Measurements from ENCODE around the gene SVOP.
"Not testable (repeated sequence)": the region's sequence is repeated elsewhere in the genome, so short reads cannot be mapped to it uniquely, and the experiment has no call there.

SVOP gene

DNA sequence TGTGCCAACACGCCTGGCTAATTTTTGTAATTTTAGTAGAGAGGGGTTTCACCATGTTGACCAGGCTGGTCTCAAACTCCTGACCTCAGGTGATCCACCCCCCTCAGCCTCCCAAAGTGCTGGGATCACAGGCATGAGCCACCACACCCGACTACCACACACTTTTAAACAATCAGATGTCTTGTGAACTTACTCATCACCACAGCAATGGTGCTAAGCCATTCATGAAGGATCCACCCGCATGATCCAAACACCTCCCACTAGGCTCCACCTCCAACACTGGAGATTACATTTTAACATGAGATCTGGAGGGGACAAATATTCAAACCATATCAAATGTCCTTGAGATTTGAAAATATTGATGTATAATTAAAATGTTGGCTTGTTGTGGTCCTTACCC is 7.8 kb upstream of the SVOP start:
- not testable (repeated sequence) for DNase-seq

DNA sequence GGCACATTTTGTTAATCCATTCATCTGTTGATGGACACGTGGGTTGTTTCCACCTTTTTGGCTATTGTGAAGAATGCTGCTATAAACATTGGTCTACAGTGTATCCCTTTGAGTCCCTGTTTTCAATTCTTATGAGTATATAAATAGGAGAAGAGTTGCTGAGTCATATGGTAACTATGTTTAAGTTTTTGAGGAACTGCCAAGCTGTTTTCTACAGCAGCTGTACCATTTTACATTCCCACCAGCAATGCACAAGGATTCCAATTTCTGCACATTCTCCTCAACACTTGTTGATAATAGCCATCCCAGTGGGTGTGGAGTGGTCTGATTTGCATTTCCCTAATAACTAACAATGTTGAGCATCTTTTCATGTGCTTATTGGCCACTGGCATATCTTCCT is 6.9 kb upstream of the SVOP start:
- DNase-seq: no peak

DNA sequence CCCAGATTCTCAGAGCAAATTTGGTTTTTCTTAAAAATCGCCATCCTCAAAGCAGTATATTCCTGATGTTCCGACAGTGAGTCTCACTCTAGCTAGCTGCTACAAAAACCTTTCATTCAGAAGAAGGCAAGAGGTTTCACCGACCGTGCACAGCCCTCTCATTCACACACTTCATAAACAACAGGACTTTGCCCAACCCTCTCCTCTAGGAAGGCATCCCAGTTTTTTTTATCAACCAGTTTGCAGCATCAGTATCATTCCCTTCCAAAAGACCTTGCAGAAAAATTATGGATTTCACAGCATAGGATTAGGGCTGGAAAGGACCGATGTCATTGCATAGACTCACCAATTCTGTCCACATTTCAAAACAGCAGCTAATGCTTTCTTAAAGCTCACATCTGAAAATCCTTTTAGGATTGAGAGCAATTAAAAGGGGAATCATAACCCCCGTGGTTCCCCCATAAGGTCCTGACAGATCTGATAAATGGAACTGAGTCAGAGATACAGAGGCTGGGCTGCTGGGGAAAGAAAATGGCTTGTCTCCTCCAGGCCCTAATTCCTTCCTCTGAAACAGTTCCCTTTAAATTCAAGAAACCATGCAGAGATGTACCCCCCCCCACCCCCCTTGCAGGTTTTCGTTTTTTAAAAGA is 597 bp downstream of the SVOP start:
- no peak for DNase-seq

DNA sequence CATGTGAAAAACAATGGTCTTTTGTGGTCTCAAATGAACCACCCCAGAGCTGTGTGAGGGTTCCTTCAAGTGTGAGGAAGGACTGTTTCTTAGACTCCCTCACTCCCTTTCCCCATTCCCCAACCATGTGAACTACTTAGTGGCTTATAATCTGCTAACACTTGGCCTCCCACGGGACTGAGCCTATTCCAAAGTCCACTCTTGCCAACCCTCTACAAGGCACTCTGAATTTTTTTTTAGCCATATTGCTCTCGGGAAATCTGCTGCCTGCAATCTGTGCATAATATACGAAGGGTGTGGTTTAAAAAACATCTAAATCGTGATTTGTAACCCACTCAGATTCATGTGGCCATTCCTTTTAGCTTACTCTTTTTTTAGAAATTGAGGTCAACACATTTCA is 2.6 kb downstream of the SVOP start:
- no peak for DNase-seq

DNA sequence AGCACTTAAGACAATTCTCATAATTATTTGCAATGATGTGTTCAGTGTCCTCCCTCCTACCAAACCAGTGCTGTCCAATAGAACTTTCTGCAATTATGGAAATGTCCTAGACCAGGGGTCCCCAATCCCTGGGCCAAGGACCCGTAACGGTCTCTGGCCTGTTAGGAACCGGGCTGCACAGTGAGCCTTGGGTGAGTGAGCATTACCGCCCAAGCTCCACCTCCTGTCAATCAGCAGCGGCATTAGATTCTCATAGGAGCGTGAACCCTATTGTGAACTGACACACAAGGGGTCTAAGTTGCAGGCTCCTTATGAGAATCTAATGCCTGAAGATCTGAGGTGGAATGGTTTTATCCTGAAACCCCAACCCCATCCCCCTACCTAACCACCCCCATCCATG is 3.9 kb downstream of the SVOP start:
- DNase-seq: no peak

DNA sequence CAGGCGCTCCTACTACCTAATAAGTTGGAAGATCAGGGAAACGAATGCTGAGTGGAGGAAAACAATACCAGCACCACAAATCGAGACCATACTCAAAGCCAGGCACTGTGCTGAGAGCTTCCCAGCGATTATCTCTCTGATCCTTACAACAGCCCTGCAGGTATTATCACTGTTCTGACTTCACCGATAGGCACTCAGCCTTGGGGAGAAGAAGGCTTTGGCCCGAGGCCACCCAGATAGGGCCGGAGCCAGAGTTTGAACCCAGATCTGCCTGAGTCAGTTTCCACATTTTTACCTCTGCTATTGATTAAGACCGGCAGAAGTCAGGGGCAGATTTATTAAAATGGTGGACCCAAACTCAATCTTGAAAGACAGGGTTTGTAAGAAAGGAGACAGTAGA is 4.9 kb downstream of the SVOP start:
- no peak for DNase-seq

DNA sequence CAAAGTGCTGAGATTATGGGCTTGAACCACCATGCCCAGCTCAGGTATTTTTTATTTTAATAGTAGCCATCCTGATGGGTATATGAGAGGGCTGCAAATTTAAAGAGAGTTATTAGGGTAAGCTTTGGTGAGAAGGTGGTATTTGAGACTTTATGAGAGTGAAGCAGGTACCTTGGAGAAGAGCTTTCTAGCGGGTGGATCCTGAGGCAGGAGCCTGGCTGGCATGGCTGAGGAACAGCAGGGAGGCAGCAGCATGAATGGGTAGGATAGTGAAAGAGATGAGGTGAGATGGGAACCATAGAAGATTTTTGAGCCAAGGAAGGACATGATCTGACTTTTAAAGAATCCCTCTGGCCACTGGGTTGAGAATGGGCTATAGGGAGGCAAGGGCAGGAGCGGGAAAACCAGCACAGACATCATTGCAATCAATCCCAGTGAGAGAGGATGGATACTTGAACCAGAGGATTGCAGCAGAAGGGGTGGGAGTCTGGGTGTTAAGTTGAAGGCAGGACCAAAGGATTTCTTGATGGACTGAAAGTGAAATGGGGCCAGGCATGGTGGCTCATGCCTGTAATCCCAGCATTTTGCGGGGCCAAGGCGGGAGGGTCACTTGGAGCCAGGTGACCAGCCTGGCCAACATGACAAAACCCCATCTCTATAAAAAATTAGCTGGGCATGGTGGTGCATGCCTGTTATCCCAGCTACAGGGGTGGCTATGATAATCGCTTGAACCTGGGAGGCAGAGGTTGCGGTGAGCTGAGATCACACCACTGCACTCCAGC is 5.7 kb downstream of the SVOP start:
- no peak for DNase-seq

DNA sequence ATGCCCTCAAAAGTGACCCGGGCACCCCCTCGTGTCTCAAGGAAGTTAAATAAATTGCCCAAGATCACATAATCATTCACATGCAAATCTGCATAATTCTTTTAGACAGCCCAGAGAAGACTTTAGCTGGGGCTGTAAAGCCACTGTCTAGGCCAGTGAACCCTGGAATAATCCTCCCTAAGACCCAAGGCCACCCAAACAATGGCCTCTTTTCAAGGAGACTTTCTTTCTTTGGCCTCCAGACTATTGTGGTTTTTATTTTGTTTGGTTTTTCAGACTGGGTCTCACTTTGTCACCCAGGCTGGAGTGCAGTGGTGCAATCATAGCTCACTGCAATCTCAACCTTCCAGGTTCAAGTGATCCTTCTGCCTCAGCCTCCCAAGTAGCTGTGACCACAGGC is 10.6 kb downstream of the SVOP start:
- no peak for DNase-seq

DNA sequence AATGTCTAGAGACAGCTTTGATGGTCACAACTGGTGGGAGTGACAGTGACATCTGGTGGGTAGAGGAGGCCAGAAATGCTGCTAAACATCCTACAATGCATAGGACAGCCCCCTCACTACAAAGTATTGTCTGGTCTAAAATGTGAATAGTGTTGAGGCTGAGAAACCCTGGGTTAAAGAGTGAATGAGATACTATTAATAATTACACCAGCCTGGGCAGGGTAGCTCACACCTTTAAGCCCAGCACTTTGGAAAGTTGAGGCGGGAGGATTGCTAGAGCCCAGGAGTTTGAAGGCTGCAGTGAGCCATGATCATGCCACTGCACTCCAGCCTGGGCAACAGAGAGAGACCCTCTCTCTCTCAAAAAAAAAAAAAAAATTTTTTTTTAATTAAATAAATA is 11.1 kb downstream of the SVOP start:
- no peak for DNase-seq

DNA sequence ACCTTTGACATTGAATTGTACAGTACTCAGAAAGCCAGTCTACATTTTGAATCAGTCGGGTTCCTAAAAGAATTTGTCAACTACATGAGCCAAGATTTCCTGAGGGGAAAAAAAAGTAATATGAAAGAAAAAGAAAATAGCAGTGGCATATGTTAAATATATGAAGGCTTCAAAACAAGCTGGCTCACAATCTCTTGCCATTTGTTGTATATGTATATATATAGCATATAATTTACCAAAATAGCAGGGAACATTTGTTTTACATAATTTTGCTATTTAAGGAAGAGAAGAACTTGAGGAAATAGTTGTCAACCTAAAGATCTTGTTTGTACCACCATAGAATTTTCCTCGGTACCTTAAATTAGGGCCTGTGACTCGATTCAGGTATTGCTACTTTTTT is 16.9 kb downstream of the SVOP start:
- no peak for DNase-seq

DNA sequence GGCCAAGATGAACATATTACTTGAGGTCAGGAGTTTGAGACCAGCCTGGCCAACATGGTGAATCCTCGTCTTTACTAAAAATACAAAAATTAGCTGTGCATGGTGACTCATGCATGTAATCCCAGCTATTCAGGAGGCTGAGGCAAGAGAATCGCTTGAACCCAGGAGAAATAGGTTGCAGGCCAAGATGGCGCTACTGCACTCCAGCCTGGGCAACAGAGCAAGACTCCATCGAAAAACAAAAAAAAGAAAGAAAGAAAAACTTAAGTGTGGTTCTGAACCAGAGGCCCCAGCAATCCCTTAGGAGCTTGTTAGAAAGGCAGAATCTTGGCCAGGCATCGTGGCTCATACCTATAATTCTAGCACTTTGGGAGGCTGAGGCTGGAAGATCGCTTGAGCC is 24.5 kb downstream of the SVOP start:
- no peak for DNase-seq

DNA sequence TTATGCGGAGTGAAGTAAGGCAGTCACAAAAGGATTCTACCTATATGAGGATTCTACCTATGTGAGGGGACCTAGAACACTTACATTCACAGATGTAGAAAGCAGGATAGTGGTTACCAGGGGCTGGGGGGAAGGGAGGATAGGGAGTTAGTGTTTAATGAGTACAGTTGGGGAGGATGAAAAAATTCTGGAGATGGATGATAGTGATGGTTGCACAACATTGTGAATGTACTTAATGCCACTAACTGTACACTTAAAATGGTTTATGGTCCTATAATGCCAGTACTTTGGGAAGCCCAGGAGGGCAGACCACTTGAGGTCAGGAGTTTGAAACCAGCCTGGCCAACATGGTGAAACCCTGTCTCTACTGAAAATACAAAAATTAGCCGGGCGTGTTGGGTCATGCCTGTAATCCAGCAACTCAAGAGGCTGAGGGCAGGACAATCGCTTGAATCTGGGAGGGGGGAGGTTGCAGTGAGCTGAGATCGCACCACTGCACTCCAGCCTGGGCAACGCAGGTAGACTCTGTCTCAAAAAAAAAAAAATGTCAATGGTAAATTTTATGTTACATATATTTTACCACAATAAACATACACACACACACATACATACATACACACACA is 25.4 kb downstream of the SVOP start:
- DNase-seq: no peak

DNA sequence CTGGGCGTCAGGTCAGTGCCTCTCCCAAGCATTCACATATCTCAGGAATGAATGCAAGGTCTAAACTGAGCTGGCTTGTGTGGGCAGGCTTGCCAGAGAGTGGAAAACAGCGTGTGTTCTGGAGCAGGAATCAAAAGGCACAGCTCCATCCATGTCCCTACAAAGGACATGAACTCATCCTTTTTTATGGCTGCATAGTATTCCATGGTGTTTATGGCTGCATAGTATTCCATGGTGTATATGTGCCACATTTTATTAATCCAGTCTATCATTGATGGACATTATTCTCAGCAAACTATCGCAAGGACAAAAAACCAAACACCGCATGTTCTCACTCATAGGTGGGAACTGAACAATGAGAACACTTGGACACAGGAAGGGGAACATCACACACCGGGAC is 30.8 kb downstream of the SVOP start:
- DNase-seq: not testable (repeated sequence)

DNA sequence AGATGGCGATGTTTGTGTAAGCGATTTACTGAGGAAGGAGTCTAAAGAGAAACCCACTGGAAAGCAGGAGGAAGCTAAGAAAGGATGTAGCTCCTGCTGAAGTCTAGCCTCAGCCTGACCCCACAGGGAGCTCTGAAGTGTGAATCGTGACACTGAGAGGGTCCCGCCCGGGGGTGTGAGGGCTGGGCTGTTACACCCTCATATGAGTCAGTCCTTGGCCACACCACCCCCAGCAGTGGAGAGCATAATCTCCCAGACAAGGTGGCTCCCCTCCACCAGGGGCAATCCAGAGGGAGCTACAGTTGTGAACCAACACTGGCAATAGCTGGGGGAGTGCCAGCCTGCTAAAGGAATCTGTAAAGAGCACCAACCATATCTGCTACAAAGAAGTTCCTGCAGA is 31.5 kb downstream of the SVOP start:
- DNase-seq: no peak

DNA sequence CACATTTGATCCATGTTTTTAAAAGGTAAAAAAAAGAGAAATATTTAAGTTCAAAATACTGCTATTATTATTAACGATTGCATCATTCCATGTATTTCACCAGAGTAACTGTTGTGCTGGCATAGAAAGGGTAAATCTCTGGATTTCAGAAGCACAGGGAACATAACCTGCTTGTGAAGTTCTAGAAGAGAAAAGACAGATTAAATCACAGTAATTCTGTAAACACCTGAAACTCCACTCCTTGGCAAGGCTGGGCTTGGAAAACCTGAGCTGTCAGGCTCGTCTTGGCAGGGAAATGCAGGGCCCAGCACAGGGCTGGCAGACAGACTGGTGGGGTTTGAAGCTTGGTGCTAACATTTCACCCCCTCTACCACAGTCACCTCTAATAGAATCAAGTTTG is 35.1 kb downstream of the SVOP start:
- no peak for DNase-seq

DNA sequence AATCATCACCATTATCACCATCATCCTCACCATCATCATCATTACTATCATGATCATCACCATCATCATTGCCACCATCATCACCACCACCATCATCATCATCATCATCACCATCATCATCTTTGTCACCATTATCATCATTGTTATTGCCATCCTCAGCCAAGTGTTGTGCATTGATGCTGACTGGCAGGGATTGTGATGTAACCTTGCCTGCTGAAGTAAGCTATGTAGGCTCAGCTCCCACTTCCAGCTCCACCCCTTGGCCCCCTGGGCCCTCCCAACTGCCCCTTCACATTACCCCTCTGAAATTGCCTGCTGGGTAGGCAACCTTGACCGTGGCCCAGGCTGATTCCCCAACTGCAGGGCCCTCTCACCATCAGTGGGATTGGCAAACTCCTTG is 37.6 kb downstream of the SVOP start:
- no peak for DNase-seq

DNA sequence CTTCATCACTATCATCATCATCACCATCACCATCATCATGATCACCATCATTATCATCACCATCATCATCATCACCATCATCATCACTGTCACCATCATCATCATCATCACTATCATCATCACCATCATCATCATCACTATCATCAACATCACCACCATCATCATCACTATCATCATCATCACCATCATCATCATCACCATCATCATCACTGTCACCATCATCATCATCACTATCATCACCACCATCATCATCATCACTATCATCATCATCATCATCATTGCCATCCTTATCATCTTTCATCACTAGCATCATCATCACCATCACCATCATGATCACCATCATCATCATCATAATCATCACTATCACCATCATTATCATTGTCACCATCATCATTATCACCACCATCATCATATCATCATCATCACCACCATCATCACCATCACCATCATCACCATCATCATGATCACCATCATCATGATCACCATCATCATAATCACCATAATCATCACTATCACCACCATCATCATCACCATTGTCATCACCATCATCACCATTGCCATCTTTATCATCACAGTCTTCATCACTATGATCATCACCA is 38.1 kb downstream of the SVOP start:
- DNase-seq: no peak

DNA sequence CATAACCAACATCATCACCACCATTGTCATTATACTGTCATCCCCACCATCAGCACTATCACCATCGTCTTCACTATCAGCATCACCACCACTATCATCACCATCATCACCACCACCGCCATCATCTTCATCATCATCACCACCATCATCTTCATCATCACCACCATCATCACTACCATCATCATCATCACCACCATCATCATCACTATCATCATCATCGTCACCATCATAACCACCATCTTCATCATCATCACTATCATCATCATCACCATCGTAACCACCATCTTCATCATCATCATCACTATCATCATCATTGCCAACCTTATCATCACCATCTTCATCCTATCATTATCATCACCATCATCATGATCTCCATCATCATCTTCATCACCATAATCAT is 39.0 kb downstream of the SVOP start:
- no peak for DNase-seq

DNA sequence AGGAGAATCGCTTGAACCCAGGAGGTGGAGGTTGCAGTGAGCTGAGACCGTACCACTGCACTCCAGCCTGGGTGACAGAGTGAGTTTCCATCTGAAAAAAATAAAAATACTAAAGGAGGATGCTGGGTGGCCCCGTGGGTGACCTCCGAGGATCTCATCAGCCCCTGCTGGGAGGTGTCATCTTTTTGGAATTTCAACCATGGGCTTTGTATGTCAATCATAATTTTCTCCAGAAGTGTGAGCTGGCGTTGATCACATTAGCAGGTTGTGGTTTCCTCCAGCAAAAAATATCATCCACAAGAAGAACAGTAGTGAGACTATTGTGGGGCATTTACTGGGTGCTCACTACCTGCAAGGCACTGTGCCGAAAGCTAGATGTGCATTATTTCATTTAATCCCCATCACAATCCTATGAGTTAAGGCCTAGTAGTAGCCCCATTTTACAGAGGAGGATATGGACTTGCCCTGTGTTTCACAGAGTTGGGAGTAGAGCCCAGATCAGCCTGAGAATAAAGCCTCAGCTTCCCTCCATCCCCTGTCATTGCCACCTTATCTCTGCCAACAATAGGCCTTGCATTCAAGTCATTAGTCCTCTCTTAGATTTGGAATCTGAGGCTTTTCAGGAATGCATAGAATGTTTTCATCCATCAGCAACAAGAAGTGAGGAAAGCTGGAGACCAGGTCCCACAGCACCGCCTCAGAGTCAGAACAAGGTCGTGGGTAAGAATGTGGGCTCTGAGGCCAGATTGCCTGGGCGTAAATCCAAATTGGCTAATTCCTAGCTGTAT is 39.8 kb downstream of the SVOP start:
- DNase-seq: no peak

DNA sequence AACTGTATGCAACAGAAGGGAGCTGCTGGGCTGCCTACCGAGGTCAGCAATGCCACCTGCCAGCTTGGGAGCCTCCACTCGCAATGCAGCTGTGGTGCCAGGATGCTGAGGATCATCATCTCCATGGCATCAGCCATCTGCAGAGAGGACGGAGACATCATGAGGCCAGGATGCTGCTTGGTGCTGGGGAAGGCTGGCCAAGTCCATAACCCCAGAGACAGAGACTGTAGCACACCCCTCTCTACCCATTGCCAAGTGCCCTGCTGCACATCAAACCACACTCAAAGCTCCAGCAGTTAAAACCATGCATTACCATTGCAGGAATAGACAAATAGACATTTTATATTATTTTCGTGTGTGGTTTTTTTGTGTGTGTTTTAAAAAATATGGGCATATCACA is 43.5 kb downstream of the SVOP start:
- DNase-seq: no peak

DNA sequence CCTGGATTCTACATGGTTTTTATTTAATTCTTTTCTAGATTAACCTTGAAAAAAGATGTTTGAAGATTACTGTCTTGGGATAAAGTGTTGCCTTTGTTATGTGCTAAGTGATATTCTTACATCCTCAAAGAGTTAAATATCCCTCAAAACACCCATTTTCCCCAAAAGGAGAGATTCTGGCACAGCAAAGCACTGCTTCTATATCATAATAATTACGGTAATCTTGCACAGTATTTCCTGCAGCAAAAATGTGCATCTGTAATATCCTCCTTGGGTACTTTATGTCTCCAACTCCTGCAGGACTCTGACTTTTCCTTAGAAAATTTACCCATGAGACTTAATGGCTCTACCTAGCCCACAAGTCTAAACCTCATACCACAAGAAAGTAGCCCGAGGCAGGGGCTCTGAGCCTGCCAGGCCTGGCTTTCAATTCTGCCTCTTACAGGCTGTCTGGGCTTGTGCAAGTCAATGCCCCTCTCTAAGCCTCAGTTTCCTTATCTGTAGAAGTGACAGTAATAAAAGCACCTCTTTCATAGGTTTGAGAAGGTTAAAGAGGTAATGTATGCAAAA is 45.8 kb downstream of the SVOP start:
- DNase-seq: no peak

DNA sequence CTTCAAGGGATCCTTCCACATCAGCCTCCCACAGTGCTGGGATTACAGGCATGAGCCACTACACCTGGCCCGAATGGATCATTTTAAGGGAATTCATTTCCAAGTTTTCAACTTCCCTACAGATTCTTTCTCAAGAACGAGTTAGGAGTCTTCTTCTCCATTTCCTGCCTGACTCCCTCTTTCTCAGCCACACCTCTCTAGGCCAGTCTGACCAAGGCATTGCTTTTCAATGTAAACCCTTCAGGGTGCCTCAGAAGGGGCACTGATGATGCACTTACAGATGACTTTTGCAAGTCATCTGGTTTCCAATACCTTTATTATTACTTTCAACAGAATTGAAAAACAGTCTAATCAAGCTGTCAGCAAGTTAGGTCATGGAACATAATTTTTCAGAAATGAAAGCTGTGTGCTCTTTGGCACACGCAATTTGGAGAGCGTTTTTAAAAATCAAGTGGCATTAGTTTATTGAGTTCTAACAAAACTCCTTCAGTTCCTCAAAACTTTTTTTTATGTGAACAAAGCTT is 47.2 kb downstream of the SVOP start:
- DNase-seq: no peak

DNA sequence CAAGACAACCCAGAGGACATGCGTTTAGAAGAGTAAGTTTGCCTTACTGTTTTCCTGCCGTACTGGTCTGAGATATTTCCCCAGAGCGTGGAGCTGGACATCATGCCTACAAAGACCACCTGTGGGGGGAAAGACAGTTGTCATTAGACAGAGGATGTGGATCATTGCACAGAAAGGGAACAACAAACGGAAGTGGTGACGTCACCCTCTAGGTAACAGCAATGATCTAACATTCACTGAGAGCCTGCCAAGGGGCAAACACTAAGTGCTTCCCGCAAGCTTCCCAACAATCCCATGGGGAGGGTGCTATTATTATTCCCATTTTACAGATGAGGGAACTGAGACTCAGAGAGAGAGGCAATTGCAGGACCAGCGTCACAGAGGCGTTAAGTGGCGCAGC is 48.5 kb downstream of the SVOP start:
- no peak for DNase-seq

All from CD4-positive, alpha-beta T cell treated with Interleukin-10 for 1 hour (primary cell).